Lower leg skin (tissue), 3 donors: ENCODE results near the gene WWOX.

Experiments used
- CTCF ChIP-seq, 3 donors: fragments of 450-650 bp; IDR thresholded peaks; one replicate each; pipeline ENCODE4 v1.5.1; 2016; ENCODE audit warnings: antibody characterized with exemption in 3 of 3, mild to moderate bottlenecking in 3 of 3, moderate library complexity in 2 of 3
- POLR2A ChIP-seq, 2 donors: fragments of 450-650 bp; IDR thresholded peaks; one replicate each; pipeline ENCODE4 v1.6.1; 2016 to 2017; ENCODE audit warnings: antibody characterized with exemption in 2 of 2, mild to moderate bottlenecking in 1 of 2, moderate library complexity in 1 of 2

GRCh38 chr16:78225919-78226318 lies 126.5 kb downstream of the WWOX start:
- TF ChIP-seq POLR2A (IDR thresholded peaks at IDR 0.05) (no peak), CTCF (IDR thresholded peaks at IDR 0.05) (no peak)
